ENCODE data around the gene BORCS6. TPM values are rescaled to one million over a fixed set of nuclear protein-coding genes. Genes with fewer than 3 reads are reported as not detected.

Gene BORCS6
- total and polyA plus RNA-seq, 2 of the 13 experiments (the other 11 are each of a cell fraction or from before 2014, with no cell fraction given), result 2.0 to 5.1 TPM

DNA sequence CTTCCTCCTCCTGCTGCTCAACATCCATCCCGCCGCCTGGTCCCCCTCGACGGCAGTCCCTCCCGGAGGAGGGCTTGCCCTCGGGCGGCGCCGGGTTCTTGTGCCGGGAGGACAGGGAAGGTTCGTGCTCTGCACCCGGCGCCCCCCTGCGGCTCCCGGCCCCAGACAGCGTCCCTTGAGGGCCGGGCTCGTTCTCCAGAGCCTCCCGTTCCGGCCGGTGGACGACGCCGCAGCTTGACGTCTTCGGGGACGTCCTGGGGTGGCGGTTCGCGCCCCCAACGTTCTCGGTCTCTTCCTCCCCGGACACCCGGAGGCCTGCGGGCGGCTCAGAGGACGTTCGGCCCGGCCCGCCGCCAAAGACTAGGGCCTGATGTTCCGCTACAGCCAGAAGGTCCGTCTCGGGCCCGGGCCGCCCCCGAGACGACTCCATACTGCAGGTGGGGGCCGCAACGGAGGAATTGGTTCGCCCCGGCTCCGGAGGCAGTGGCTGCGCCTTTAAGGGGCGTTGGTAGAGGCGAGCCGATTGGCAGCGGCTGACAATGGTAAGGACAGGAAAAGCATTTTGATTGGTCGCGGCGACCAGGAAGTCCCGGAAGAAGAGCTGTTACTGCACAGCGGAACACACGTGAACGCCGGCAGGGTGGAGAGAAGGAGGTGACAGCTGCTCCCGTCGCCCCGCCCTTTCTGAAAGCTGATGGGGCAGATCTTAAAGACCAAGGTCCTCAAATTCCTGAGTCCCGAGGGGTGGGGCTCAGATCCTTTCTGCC, at the start of gene BORCS6 (continued):
- TF ChIP-seq MAZ (IDR thresholded peaks at IDR 0.05; ENCODE audit: borderline replicate concordance, low read depth, low read length) (peak; percentile 60; the same call in 1 of the 2 replicates), MAZ (CRISPR knock-in tag; IDR thresholded peaks at IDR 0.05; ENCODE audit: low read depth) (no peak), SMYD3 (CRISPR knock-in tag; IDR thresholded peaks at IDR 0.05) (0 out of 2 replicates have a peak, but pooled peaks have one; percentile 46), RFXAP (CRISPR knock-in tag; IDR thresholded peaks at IDR 0.05; ENCODE audit: borderline replicate concordance) (peak; percentile 75; the same call in 1 of the 2 replicates), ZMYM2 (CRISPR knock-in tag; IDR thresholded peaks at IDR 0.05) (peak; percentile 80), KLF13 (CRISPR knock-in tag; IDR thresholded peaks at IDR 0.05) (no peak), IRX3 (CRISPR knock-in tag; IDR thresholded peaks at IDR 0.05; ENCODE audit: borderline replicate concordance, low read depth) (0 out of 2 replicates have a peak, but pooled peaks have one; percentile 52), XRCC5 (optimal IDR thresholded peaks at IDR 0.05; ENCODE audit: low read length) (peak; percentile 52)
- TF ChIP-seq, protein P1, sequence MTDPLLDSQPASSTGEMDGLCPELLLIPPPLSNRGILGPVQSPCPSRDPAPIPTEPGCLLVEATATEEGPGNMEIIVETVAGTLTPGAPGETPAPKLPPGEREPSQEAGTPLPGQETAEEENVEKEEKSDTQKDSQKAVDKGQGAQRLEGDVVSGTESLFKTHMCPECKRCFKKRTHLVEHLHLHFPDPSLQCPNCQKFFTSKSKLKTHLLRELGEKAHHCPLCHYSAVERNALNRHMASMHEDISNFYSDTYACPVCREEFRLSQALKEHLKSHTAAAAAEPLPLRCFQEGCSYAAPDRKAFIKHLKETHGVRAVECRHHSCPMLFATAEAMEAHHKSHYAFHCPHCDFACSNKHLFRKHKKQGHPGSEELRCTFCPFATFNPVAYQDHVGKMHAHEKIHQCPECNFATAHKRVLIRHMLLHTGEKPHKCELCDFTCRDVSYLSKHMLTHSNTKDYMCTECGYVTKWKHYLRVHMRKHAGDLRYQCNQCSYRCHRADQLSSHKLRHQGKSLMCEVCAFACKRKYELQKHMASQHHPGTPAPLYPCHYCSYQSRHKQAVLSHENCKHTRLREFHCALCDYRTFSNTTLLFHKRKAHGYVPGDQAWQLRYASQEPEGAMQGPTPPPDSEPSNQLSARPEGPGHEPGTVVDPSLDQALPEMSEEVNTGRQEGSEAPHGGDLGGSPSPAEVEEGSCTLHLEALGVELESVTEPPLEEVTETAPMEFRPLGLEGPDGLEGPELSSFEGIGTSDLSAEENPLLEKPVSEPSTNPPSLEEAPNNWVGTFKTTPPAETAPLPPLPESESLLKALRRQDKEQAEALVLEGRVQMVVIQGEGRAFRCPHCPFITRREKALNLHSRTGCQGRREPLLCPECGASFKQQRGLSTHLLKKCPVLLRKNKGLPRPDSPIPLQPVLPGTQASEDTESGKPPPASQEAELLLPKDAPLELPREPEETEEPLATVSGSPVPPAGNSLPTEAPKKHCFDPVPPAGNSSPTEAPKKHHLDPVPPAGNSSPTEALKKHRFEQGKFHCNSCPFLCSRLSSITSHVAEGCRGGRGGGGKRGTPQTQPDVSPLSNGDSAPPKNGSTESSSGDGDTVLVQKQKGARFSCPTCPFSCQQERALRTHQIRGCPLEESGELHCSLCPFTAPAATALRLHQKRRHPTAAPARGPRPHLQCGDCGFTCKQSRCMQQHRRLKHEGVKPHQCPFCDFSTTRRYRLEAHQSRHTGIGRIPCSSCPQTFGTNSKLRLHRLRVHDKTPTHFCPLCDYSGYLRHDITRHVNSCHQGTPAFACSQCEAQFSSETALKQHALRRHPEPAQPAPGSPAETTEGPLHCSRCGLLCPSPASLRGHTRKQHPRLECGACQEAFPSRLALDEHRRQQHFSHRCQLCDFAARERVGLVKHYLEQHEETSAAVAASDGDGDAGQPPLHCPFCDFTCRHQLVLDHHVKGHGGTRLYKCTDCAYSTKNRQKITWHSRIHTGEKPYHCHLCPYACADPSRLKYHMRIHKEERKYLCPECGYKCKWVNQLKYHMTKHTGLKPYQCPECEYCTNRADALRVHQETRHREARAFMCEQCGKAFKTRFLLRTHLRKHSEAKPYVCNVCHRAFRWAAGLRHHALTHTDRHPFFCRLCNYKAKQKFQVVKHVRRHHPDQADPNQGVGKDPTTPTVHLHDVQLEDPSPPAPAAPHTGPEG (CRISPR knock-in tag; IDR thresholded peaks at IDR 0.05), result no peak

Measured in HepG2 (cell line).